Measurements from ENCODE around the gene FEM1C. TPM values are rescaled to one million over a fixed set of nuclear protein-coding genes. Genes with fewer than 3 reads are reported as not detected.

FEM1C gene
- total RNA-seq, 1 donor from 2014 or later = 15.4 TPM

DNA sequence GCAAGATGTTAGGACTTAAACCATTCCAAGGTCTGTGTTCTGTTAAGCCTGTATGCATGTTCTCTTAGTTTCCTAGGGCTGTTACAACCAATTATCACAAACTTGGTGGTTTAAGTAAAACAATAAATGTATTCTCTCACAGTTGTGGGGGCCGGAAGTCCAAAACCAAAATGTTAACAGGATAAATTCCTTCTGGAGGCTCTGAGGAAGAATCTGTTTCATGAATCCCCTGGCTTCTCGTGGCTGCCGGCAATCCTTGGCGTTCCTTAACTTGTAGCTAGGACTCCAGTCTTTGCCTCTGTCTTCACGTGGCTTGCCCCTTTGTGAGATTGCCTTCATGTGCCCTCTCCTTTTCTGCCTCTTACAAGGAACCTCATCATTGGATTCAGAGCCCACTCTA lies 30.4 kb downstream of the FEM1C start:
- no peaks in the 10 kb centered on the region for H3K27me3 Mint-ChIP-seq (ENCODE audit: low read depth)
- H3K4me3 Mint-ChIP-seq (ENCODE audit: unreplicated experiment) = no peak overlapping the region
- no peak overlapping the region for H3K27ac Mint-ChIP-seq (ENCODE audit: unreplicated experiment)
- H3K36me3 Mint-ChIP-seq (ENCODE audit: low read depth) = peaks cover 6% of the 10 kb centered on the region
- DNase-seq (ENCODE audit: low spot score) = no peak
- no peaks in the 10 kb centered on the region for H3K4me1 Mint-ChIP-seq (ENCODE audit: low read depth)
- peaks cover 12% of the 10 kb centered on the region for H3K9me3 Mint-ChIP-seq (ENCODE audit: low read depth)
- TF ChIP-seq, protein P1, sequence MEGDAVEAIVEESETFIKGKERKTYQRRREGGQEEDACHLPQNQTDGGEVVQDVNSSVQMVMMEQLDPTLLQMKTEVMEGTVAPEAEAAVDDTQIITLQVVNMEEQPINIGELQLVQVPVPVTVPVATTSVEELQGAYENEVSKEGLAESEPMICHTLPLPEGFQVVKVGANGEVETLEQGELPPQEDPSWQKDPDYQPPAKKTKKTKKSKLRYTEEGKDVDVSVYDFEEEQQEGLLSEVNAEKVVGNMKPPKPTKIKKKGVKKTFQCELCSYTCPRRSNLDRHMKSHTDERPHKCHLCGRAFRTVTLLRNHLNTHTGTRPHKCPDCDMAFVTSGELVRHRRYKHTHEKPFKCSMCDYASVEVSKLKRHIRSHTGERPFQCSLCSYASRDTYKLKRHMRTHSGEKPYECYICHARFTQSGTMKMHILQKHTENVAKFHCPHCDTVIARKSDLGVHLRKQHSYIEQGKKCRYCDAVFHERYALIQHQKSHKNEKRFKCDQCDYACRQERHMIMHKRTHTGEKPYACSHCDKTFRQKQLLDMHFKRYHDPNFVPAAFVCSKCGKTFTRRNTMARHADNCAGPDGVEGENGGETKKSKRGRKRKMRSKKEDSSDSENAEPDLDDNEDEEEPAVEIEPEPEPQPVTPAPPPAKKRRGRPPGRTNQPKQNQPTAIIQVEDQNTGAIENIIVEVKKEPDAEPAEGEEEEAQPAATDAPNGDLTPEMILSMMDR (IDR thresholded peaks at IDR 0.05) = no peak

DNA sequence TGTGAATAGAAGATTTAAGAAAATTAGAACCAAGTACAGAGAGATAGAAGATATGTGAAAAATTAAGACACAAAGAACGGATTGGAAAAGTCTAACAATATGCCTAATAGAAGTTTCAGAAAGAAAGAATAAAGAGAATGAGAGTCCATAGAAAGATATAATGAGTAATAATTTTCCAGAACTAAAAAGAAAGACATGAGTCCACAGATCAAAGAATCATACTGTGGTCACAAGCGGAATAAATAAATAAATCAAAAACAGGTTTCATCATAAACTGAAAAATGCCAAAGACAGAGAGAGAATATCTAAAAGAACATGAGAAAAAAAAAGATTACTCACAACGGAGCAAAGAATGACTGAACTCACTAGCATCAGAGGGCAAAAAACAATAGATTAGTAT lies 32.9 kb downstream of the FEM1C start:
- peaks cover 5% of the 10 kb centered on the region for H3K36me3 Mint-ChIP-seq (ENCODE audit: low read depth)
- no peak overlapping the region for H3K4me3 Mint-ChIP-seq (ENCODE audit: unreplicated experiment)

DNA sequence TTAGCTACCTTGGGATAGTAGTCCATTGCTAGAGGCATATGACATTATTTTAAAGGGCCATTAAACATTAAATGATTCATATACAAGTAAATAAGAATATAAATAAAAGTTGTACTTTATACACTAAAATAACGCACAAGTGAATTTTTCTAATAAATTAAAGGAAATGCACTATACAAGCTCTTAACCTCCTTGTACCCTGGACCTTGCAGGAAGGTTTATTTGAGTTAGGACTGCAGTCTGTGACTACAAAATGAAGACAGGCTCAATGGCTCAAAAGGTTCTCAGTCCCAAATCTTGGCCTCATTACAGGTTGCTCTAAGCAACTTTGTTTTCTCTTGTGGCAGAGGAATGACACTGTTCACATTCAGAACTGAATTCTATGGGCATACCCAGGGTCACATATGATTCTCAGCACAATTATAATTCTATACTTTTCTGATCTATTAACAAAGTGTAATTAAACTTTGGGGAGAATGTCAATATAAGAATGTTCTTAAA lies 34.4 kb downstream of the FEM1C start:
- DNase-seq (ENCODE audit: low spot score) = no peak
- Mint-ChIP-seq H3K4me3 (ENCODE audit: unreplicated experiment) (no peak overlapping the region), H3K27ac (ENCODE audit: unreplicated experiment) (no peak overlapping the region), H3K27me3 (ENCODE audit: low read depth) (no peaks in the 10 kb centered on the region), H3K36me3 (ENCODE audit: low read depth) (peaks cover 5% of the 10 kb centered on the region), H3K4me1 (ENCODE audit: low read depth) (peaks cover 7% of the 10 kb centered on the region), H3K9me3 (ENCODE audit: low read depth) (peaks cover 12% of the 10 kb centered on the region)
- TF ChIP-seq, protein P1 (IDR thresholded peaks at IDR 0.05) = no peak

More for the DNA sequence above, 32.9 kb downstream of the FEM1C start:
- Mint-ChIP-seq H3K4me1 (ENCODE audit: low read depth) (peaks cover 7% of the 10 kb centered on the region), H3K27ac (ENCODE audit: unreplicated experiment) (no peak overlapping the region), H3K27me3 (ENCODE audit: low read depth) (no peaks in the 10 kb centered on the region), H3K9me3 (ENCODE audit: low read depth) (peaks cover 12% of the 10 kb centered on the region)
- TF ChIP-seq, protein P1 (IDR thresholded peaks at IDR 0.05) = no peak
- DNase-seq (ENCODE audit: low spot score) = no peak

DNA sequence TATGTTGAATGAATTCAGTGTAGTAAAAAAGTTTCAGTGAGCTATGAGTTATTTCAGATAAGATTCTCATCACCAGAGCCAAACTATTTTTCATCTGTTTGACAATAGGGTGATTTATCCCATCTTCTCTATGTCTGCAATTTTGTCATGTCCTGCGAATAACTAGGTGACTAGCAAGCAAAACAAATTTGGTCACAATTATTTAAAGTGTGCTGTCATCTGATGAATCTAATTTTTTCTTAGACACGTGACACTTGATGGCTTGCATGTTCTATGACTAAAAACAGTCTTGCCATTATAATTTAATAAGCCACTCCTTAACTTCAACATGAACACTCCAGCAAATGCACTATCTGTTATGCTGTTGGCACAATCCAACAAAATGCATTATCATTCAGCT lies 35.0 kb downstream of the FEM1C start:
- TF ChIP-seq, protein P1 (IDR thresholded peaks at IDR 0.05) = no peak
- no peak overlapping the region for H3K27ac Mint-ChIP-seq (ENCODE audit: unreplicated experiment)
- peaks cover 5% of the 10 kb centered on the region for H3K36me3 Mint-ChIP-seq (ENCODE audit: low read depth)
- H3K9me3 Mint-ChIP-seq (ENCODE audit: low read depth) = peaks cover 12% of the 10 kb centered on the region
- H3K27me3 Mint-ChIP-seq (ENCODE audit: low read depth) = no peaks in the 10 kb centered on the region
- no peak overlapping the region for H3K4me3 Mint-ChIP-seq (ENCODE audit: unreplicated experiment)
- peaks cover 7% of the 10 kb centered on the region for H3K4me1 Mint-ChIP-seq (ENCODE audit: low read depth)
- DNase-seq (ENCODE audit: low spot score) = no peak

DNA sequence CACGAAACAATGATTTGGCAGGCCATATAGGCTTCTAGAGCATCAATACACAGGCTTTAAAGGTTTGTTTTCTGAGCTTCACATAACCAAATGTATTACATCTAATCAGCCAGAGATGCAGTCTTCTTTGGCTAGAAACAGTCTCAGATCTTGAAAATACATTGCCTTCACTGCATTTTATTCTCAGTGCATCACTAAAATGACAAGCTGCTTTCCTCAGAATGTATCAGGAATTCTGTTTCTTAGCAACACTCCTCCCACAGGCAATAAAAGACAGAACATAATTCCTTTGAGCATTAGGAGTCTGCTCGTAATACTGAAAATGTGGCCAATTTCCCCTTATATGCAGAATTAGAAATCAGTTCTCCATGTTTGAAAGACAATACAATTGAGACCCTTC lies 36.9 kb downstream of the FEM1C start:
- TF ChIP-seq, protein P1 (IDR thresholded peaks at IDR 0.05) = no peak
- H3K36me3 Mint-ChIP-seq (ENCODE audit: low read depth) = peaks cover 3% of the 10 kb centered on the region
- no peak for DNase-seq (ENCODE audit: low spot score)
- H3K9me3 Mint-ChIP-seq (ENCODE audit: low read depth) = peaks cover 8% of the 10 kb centered on the region
- peaks cover 7% of the 10 kb centered on the region for H3K4me1 Mint-ChIP-seq (ENCODE audit: low read depth)
- no peak overlapping the region for H3K4me3 Mint-ChIP-seq (ENCODE audit: unreplicated experiment)
- H3K27me3 Mint-ChIP-seq (ENCODE audit: low read depth) = peaks cover 2% of the 10 kb centered on the region
- peak overlapping the region; percentile 65 for H3K27ac Mint-ChIP-seq (ENCODE audit: unreplicated experiment)
